Heart right ventricle (tissue), 16 donors: ENCODE measurements around the gene THSD7A. TPM values are rescaled to one million over a fixed set of nuclear protein-coding genes. Genes with fewer than 3 reads are reported as not detected.

Experiments
- ATAC-seq, 8 donors: fragments of 200-7000 bp; cut with Tn5 transposase; one replicate each; pipeline ENCODE4 v1.9.1; 2020; ENCODE audit warnings: mild to moderate bottlenecking in 8 of 8, moderate library complexity in 8 of 8, moderate number of reproducible peaks in 1 of 8
- DNase-seq, 2 donors: peaks; one replicate each; pipeline ENCODE4 v3.0.0-alpha.2; 2020
- H3K27ac ChIP-seq, 10 donors: fragments of 200-600 bp; sonication (generic) in 2 of 10; one replicate each; pipeline versions ENCODE4 v1.5.0 to v1.8.0; 2020 to 2022; ENCODE audit warnings: mild to moderate bottlenecking in 3 of 10
- H3K27me3 ChIP-seq, 7 donors: fragments of 200-600 bp; one replicate each; pipeline ENCODE4 v1.8.0; 2021 to 2022; ENCODE audit warnings: mild to moderate bottlenecking in 2 of 7
- H3K36me3 ChIP-seq, 9 donors: fragments of 200-600 bp; sonication (generic) in 1 of 9; one replicate each; pipeline versions ENCODE4 v1.5.0 to v1.8.0; 2020 to 2022; ENCODE audit warnings: mild to moderate bottlenecking in 2 of 9
- H3K4me1 ChIP-seq, 9 donors: fragments of 200-600 bp; sonication (generic) in 1 of 9; one replicate each; pipeline versions ENCODE4 v1.5.0 to v1.8.0; 2020 to 2022; ENCODE audit warnings: mild to moderate bottlenecking in 4 of 9
- H3K4me3 ChIP-seq, 10 donors: fragments of 200-600 bp; sonication (generic) in 2 of 10; one replicate each; pipeline versions ENCODE4 v1.5.0 to v1.8.0; 2020 to 2022; ENCODE audit warnings: mild to moderate bottlenecking in 7 of 10, moderate library complexity in 2 of 10
- H3K9me3 ChIP-seq, 11 donors: fragments of 200-600 bp in 10 of 11; sonication (generic) in 2 of 11; one replicate each; pipeline versions ENCODE4 v1.5.0 to v1.8.0; 2013 to 2022; ENCODE audit warnings: mild to moderate bottlenecking in 2 of 11, control low read depth in 1 of 11, moderate library complexity in 1 of 11
- WGBS, 2 donors: extraction: QIAGEN DNeasy Blood & Tissue Kit; methylation state at CpG; one replicate each; pipeline ENCODE4 v1.1.7; 2013; ENCODE audit warnings: inconsistent platforms in 1 of 2; 5-methylcytosine and 5-hydroxymethylcytosine counted together
- intact Hi-C, 10 donors: fragments of 100-400 bp; cut with DNase I; formaldehyde crosslinking; loops; one replicate each; pipeline versions ENCODE4 v1.11.1 to v1.14.2; 2022
- polyA plus RNA-seq, 2 donors: library from polyadenylated mRNA; stranded (reverse); fragments of 200-250 nt; gene quantifications; one replicate each; pipeline ENCODE4 v1.2.3, GENCODE V29; 2013
- total RNA-seq, 10 donors: library from RNA; stranded (reverse); fragmentation: NEBNext Ultra II Directional in 3 of 10; extraction: Animal tissue kit (Norgen Biotek cat#: 25700) in 3 of 10; gene quantifications; one replicate each; pipeline versions ENCODE4 v1.2.1 to v1.2.4, GENCODE V29; 2021 to 2023
- TF ChIP-seq, protein P1 (sequence below), 9 donors: fragments of 200-600 bp; sonication (generic) in 2 of 9; IDR thresholded peaks; one replicate each; pipeline versions ENCODE4 v1.5.0 to v1.8.0; 2021 to 2022; ENCODE audit warnings: antibody characterized with exemption in 9 of 9, mild to moderate bottlenecking in 5 of 9, moderate library complexity in 1 of 9
- donor health status: Arrhythmogenic right ventricular cardiomyopathy.
- donor health status: ischemic (EF 13 %, LVEDD 7.1; RV severe dilation, severe dysfunction).
- donor health status: healthy with polysubstance abuse.
- donor health status: DM: no; HTN: yes; CAD: no.
- donor health status: DM: no; HTN: no; CAD: no.
- donor health status: ischemic (EF 25% LVEDD 6.9; RV normal size, moderate dysfunction).
- donor health status: ischemic (EF 25% LVEDD 5.7; RV mildly dilated, moderate dysfunction).
- donor health status: healthy.
- donor health status: DM: yes; HTN: yes; CAD: no.
- donor health status: Ischemic cardiomyopathy.
- donor health status: ischemic (EF 35%, LVEDD 5.7; RV mildly dilated, moderate dysfunction).
- donor health status: nonischemic (EF 11% LVEDD 7.7; RV severe dilation, severe dysfunction).
- donor health status: DM: yes; HTN: yes; CAD: no.
- donor health status: PGD.
- donor health status: ischemic (EF 29% LVEDD 5.4; RV normal size, mild dysfunction).
- donor health status: nonischemic (EF 23%, LVEDD 6.1; RV moderate dilation, normal function).

The THSD7A gene
- total and polyA plus RNA-seq, 12 donors, result 0.22 to 3.4 (median 1.2) TPM

- intact Hi-C loops, result no loop called here
- no peak for ATAC-seq
- no peak for DNase-seq
- Histone ChIP-seq H3K9me3 (no peaks in the 10 kb centered on the region), H3K4me3 (no peak overlapping the region), H3K36me3 (no peaks in the 10 kb centered on the region), H3K4me1 (peaks cover 0 to 8% (median 0%) of the 10 kb centered on the region in 9 donors), H3K27me3 (no peaks in the 10 kb centered on the region), H3K27ac (no peak overlapping the region)
- TF ChIP-seq, protein P1, sequence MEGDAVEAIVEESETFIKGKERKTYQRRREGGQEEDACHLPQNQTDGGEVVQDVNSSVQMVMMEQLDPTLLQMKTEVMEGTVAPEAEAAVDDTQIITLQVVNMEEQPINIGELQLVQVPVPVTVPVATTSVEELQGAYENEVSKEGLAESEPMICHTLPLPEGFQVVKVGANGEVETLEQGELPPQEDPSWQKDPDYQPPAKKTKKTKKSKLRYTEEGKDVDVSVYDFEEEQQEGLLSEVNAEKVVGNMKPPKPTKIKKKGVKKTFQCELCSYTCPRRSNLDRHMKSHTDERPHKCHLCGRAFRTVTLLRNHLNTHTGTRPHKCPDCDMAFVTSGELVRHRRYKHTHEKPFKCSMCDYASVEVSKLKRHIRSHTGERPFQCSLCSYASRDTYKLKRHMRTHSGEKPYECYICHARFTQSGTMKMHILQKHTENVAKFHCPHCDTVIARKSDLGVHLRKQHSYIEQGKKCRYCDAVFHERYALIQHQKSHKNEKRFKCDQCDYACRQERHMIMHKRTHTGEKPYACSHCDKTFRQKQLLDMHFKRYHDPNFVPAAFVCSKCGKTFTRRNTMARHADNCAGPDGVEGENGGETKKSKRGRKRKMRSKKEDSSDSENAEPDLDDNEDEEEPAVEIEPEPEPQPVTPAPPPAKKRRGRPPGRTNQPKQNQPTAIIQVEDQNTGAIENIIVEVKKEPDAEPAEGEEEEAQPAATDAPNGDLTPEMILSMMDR (IDR thresholded peaks at IDR 0.05), result no peak
Measured at GRCh38 chr7:11737723-11738122, 94.3 kb downstream of the THSD7A start.

DNA sequence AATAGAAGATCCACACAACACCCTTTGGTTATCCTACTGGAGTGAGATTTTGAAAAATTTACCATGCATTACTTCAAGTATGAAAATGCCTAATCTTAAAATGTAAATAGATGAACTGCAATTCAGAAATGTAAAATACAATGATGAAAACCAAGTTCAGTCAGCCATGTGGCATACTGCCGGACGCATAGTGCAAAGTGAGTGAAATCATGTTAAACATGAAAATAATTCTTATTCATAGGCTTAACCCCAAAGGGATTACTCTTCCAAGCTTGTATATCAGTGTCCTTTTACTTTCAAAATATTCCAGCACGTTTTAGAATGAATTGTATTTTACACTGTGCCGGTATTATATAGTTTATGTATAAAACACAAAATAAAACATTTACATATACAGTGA, 99.8 kb downstream of the THSD7A start:
- Histone ChIP-seq H3K9me3 (no peaks in the 10 kb centered on the region), H3K36me3 (no peaks in the 10 kb centered on the region), H3K4me3 (no peak overlapping the region), H3K27ac (no peak overlapping the region), H3K4me1 (peaks cover 0 to under 1% (median 0%) of the 10 kb centered on the region in 9 donors), H3K27me3 (no peaks in the 10 kb centered on the region)
- intact Hi-C loops, result loop anchor here in 1 of 10 donors (5.0 kb wide), 1 partner anchor 50 kb away; no protein-coding TSS in a partner anchor
- TF ChIP-seq, protein P1 (IDR thresholded peaks at IDR 0.05), result no peak
- 84% methylated on average over 4 of the region's 4 CpGs for WGBS, 2 donors
- DNase-seq, result no peak
- no peak for ATAC-seq

DNA sequence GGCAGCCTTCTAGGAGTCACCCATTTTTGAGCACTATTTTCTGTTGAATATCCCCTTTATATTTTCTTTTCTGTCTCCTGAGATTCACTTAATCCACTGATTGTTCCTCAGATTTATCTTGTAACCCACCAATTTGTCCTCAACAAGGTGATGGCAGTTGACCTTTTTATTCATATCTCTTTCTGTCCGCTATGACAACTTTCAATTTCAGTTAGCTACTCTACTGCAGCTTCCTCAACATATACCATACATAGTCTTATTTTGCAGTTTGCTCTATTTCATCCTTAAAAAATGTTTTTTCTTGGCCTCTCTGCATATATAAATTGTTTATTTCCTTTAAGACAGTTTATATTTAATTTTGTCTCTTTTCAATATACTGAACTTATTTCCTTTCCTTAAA, 101.3 kb downstream of the THSD7A start:
- Histone ChIP-seq H3K36me3 (no peaks in the 10 kb centered on the region), H3K4me1 (peaks cover 0 to 10% (median 0%) of the 10 kb centered on the region in 9 donors), H3K9me3 (no peaks in the 10 kb centered on the region), H3K27me3 (no peaks in the 10 kb centered on the region), H3K27ac (no peak overlapping the region), H3K4me3 (no peak overlapping the region)
- DNase-seq, result no peak
- 94 to 97% methylated on average over 1 of the region's 1 CpG for WGBS, 2 donors
- ATAC-seq, result no peak
- intact Hi-C loops, result loop anchor here in 1 of 10 donors (5.0 kb wide), 1 partner anchor 48 kb away; no protein-coding TSS in a partner anchor
- TF ChIP-seq, protein P1 (IDR thresholded peaks at IDR 0.05), result no peak

GRCh38 chr7:11727864-11728263, 104.1 kb downstream of the THSD7A start:
- Histone ChIP-seq H3K27me3 (no peaks in the 10 kb centered on the region), H3K9me3 (no peaks in the 10 kb centered on the region), H3K27ac (no peak overlapping the region), H3K4me1 (peaks cover 0 to 10% (median 0%) of the 10 kb centered on the region in 9 donors), H3K36me3 (no peaks in the 10 kb centered on the region), H3K4me3 (no peak overlapping the region)
- TF ChIP-seq, protein P1 (IDR thresholded peaks at IDR 0.05), result no peak
- ATAC-seq, result no peak
- DNase-seq, result no peak
- WGBS, 2 donors, result 86 to 89% methylated on average over 1 of the region's 1 CpG
- intact Hi-C loops, result loop anchor here in 1 of 10 donors (10.0 kb wide), 1 partner anchor 113 kb away; no protein-coding TSS in a partner anchor
